GOT3 (cell line): ENCODE measurements around the gene KAZN.
"Not testable (repeated sequence)": the region's sequence is repeated elsewhere in the genome, so short reads cannot be mapped to it uniquely, and the experiment has no call there.

Source experiments
- DNase-seq: peaks from one replicate; lab custom pipeline; 2025; ENCODE audit warnings: mixed read lengths; lab: John Stamatoyannopoulos, UW

The KAZN gene

DNA sequence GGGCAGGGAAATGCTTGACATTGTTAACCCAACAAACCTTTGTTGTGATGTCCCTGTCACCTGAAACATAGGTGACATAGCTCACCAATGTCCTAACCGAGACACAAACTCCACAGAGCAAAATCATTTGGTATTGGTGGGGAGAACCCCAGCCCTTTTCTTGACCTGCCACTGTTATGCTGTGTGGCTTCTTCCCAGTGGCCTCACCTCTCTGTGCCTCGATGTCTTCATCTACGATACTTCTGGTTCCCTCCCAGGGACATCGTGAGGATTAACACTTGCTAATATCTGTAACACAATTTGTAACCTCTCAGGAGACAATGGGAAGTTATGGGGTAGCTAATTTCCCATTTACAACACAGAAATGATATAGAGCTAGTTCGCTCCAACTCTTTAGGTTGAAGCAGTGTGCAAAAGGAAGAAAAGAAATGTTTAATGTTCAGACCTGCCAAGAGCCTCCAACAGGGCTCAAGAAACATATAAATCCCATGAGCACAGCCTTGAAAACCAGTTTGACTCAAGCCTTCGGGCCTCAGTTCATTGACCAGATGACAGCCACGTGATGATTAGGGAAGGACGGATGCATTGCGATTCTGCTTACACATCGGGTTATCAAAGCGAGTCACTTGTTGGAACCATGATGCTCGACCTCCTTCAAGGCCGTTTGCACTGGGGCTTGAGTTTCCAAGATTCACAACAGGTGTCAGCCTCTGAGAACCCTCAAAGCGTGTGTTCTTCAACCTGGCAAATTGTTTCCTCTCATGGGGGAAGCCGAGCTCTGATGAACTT is 517.3 kb downstream of the KAZN start:
- no peak for DNase-seq

DNA sequence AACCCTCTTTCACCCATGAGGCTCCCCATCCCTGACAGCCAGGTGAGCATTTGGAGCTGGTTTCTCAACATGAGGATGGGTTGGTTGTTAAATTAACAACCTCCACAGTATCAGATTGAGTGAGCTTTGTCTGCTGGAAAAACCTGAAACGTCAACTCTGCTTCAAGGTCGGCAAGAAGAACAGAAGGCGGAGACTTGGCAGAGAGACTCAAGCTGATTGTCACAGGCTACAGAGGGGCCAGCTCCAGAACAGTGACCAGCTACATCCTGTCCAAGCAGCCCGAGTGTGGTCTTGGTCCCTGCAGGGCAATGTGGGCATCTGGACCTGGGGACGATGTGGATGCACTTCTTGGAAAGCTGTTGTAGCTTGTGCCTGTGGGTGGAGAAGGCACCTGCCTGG is 518.5 kb downstream of the KAZN start:
- no peak for DNase-seq

- no peak for DNase-seq
Measured at GRCh38 chr1:15117671-15118325, 519.3 kb downstream of the KAZN start.

- no peak for DNase-seq
Measured at GRCh38 chr1:15118579-15118978, 520.1 kb downstream of the KAZN start.

DNA sequence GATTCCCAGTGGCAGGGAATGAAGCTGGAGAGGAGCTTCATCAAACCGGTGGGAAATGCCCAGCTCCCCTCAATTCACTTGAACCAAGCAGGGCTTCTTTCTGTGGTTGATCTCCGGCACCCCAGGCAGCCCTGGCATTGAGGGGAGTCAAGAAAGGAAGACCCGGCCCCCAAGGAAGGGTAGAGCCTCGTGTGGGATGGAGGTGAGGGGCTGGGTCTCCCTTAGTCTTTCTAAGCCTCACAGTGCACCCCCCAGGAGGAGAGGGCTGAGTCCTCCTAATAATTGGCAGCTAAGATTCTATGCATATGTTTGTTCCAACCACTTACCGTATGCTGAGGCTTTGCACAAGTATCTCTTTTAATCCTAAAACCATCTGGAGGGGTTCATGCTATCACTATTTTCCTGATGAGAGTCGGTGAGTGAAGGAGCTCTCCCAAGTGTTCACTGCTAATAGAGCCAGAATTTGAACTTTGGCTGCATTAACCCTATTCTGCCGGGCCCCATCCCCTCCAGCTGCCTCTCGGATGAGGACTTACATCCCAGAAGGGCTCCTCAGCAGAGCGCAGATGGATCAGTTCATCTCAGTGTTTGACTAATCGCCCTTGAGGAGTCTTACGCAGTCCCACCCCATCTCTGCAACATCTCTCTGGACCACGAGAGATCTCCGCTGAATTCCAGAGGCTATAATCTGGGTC is 521.9 kb downstream of the KAZN start:
- no peak for DNase-seq

DNA sequence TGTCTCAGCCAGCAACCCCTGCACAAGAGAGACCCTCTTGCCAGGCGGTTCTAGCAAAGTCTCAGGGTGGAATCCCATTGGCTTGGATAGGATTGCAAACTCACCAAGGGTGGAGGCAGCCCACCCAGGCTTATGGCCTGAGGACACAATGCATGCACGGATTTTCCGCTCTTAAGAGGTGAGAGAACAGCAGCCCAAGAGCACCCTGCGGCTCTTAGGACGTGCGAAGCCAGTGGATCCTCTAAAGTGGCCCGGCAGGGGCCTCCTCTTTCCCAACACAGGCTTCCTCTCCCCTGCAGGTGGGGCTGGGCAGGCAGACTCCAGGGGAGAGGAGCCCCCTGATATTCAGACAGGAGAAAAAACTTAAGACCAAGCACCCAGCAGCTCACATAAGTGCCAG is 523.8 kb downstream of the KAZN start:
- no peak for DNase-seq

GRCh38 chr1:15123270-15123669 is 524.8 kb downstream of the KAZN start:
- no peak for DNase-seq

DNA sequence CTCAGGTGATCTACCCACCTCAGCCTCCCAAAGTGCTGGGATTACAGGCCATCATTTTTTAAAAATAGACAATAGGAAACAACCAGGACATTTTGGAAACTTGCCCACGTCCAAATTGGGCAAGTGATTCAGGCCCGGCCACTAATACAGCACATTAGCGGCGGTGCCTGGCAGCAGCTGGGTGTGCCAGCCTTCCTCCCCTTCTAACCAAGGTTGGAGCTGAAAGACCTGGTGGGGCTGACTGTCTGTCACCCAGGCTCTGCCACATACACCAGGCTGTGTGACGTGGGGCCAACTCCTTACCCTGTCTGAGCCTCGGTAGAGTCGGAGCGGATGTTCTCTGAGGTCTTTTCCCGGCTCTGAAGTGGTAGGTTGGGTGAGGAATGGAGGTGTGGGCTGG is 525.4 kb downstream of the KAZN start:
- DNase-seq, result no peak

DNA sequence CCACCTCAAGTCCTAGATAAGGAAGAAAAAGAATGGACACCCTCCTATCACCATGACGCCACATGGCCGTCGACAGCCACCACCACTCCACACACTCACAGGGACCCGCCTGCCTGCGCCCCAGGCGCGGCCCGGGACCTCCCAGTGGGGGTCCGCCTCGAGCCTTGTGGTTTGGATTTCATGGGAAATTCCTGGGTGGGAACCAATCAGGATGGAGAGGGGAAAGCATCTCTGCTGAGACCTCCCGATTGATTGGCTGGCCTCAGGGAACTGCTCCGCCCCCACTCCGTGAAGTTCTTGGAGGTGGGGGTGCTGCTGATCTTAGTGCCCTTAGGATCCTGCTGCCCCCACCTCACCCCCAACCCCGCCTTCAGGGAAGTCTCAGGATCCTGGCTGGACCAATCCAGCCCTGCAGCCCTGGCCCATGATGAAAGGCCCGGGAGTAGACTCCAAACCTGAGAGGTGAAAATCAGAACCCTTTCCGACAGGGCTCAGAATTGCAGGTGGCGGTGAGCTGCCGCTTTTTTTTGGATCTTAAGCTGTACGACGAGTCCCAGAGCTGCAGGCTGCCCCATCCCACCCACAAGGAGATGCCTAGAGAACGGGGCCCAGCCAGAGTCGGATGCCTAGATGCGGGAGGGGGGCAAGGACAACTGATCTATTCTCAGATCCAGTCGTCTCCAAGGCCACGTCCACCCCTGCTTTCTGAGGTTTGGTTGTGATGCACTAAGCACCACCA is 526.0 kb downstream of the KAZN start:
- DNase-seq, result no peak

- no peak for DNase-seq
Measured at GRCh38 chr1:15125101-15125745, 526.7 kb downstream of the KAZN start.

DNA sequence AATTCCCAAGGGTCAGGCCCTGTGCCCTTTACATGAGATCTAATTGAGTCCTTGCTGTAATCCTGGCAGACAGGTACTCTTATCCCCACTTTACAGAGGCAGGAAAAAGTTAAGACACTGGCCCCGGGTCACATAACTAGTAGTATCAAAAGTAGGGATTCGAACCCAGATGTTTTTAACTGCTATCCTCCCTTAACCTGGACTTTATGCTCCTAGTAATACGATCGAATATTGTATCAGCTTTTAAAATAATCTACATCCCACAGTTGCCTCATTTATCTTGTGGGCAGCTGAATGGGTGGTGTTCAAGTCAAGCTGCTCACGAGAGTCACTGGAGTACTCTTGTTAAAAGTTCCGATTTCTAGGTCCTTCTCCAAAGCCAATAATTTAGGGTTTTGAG is 529.6 kb downstream of the KAZN start:
- no peak for DNase-seq

- peak; percentile 59 for DNase-seq
Measured at GRCh38 chr1:15128520-15129313, 530.2 kb downstream of the KAZN start.

GRCh38 chr1:15129944-15130343 is 531.5 kb downstream of the KAZN start:
- DNase-seq, result no peak

DNA sequence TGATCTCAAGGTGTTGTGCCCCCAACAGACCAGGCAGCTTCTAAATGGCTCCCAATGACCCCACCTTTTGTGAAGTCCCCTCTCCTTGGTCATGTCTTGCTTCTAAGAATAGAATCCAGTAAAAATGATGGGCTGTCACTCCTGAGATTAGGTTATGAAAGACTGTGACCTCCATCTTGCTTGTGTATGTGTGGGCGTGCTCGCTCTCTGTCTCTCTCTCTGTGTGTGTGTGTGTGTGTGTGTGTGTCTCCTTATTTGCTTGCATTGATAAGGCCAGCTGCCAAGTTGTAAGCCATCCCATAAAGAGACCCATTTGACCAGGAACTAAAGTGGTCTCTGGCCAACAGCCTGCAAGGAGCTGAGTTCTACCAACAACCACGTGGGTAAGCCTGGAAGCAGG is 532.1 kb downstream of the KAZN start:
- no peak for DNase-seq

- no peak for DNase-seq
Measured at GRCh38 chr1:15132965-15133364, 534.5 kb downstream of the KAZN start.

DNA sequence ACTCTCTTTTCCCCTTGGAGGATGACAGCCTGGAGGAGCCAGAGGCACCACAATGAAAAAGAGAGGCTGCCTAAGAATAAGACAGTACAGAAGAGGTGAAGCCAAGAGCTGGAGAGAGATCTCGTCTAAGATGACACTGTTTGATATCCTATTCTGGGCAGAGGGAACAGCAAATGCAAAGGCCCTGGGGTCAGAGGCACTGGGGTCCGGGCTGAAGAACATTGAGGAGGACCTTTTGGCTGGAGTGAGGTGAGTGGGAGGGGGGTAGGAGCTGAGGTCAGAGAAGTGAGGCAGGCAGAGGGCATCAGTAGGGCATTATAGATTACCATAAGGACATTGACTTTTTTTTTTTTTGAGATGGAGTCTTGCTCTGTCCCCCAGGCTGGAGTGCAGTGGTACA is 535.8 kb downstream of the KAZN start:
- DNase-seq, result no peak

DNA sequence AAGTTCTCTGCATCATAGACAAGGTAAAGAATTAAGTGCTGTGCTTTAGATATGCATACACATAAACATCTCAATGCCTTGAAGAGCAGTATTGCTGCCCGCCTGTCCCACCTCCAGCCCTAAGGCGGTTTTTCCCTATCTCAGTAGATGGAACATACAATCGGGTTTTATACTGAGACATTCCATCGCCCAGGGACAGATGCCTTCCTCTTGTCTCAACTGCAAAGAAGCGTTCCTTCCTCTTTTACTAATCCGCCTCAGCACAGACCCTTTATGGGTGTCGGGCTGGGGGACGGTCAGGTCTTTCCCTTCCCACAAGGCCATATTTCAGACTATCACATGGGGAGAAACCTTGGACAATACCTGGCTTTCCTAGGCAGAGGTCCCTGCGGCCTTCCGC is 537.1 kb downstream of the KAZN start:
- DNase-seq, result not testable (repeated sequence)

GRCh38 chr1:15137809-15138208 is 539.3 kb downstream of the KAZN start:
- DNase-seq, result no peak

- no peak for DNase-seq
Measured at GRCh38 chr1:15139654-15140350, 541.3 kb downstream of the KAZN start.

GRCh38 chr1:15141935-15142539 is 543.6 kb downstream of the KAZN start:
- DNase-seq, result no peak
